Dermis blood vessel endothelial cell (primary cell): ENCODE data around the gene KMT5B. TPM values are rescaled to one million over a fixed set of nuclear protein-coding genes. Genes with fewer than 3 reads are reported as not detected.
A peak's percentile ranks its signal among the peaks of the same experiment; 100 is the strongest.

Experiments used
- DNase-seq: peaks from one replicate; pipeline ENCODE4 v3.0.0; 2010
- total RNA-seq: library from RNA; depleted of rRNA; stranded (reverse); fragments of >200 nt; gene quantifications from 2 replicates; pipeline ENCODE4 v1.2.3, GENCODE V29; 2014

Gene KMT5B
- total RNA-seq, 1 donor from 2014 or later, result 41.0 TPM

GRCh38 chr11:68142441-68143309 is 70.4 kb downstream of the KMT5B start:
- no peak for DNase-seq

GRCh38 chr11:68142028-68142412 is 71.1 kb downstream of the KMT5B start:
- DNase-seq, result no peak

GRCh38 chr11:68141246-68142027 is 71.7 kb downstream of the KMT5B start:
- no peak for DNase-seq

GRCh38 chr11:68140496-68141245 is 72.4 kb downstream of the KMT5B start:
- no peak for DNase-seq

- no peak for DNase-seq
Observed at GRCh38 chr11:68138237-68138636, 74.9 kb downstream of the KMT5B start.

- no peak for DNase-seq
Observed at GRCh38 chr11:68137833-68138232, 75.3 kb downstream of the KMT5B start.

- DNase-seq, result no peak
Observed at GRCh38 chr11:68136866-68137265, 76.2 kb downstream of the KMT5B start.

GRCh38 chr11:68135161-68135560 is 77.9 kb downstream of the KMT5B start:
- DNase-seq, result no peak

GRCh38 chr11:68133761-68134160 is 79.3 kb downstream of the KMT5B start:
- no peak for DNase-seq

- no peak for DNase-seq
Observed at GRCh38 chr11:68130121-68130520, 83.0 kb downstream of the KMT5B start.

- DNase-seq, result peak; percentile 48
Observed at GRCh38 chr11:68128682-68129327, 84.3 kb downstream of the KMT5B start.

- peak; percentile 70 for DNase-seq
Observed at GRCh38 chr11:68127714-68128681, 85.1 kb downstream of the KMT5B start.

- DNase-seq, result no peak
Observed at GRCh38 chr11:68125164-68125563, 87.9 kb downstream of the KMT5B start.

GRCh38 chr11:68122936-68123539 is 90.1 kb downstream of the KMT5B start:
- no peak for DNase-seq

- DNase-seq, result peak; percentile 95
Observed at GRCh38 chr11:68121067-68121899, 91.8 kb downstream of the KMT5B start, which contains the start of gene CHKA. Gene CHKA, minus strand, starts transcription at chr11:68121388. Its CDS starts 211 bp downstream, at chr11:68121177.

- peak; percentile 55 for DNase-seq
Observed at GRCh38 chr11:68120273-68121066, 92.6 kb downstream of the KMT5B start.

GRCh38 chr11:68118706-68119448 is 94.2 kb downstream of the KMT5B start:
- DNase-seq, result peak; percentile 20

GRCh38 chr11:68117853-68118470 is 95.1 kb downstream of the KMT5B start:
- DNase-seq, result no peak
